Activated T-helper 1 cell treated with Interleukin-2 at 50 U/mL for 16 hours (primary cell): Measurements from ENCODE around the gene BTBD9.

Experiments
- DNase-seq: peaks from one replicate; pipeline ENCODE4 v3.0.0-alpha.2; 2020; ENCODE audit warnings: low read depth

The BTBD9 gene

GRCh38 chr6:38234934-38235682 is 404.6 kb downstream of the BTBD9 start:
- no peak for DNase-seq

- no peak for DNase-seq
Measured at GRCh38 chr6:38234141-38234540, 405.6 kb downstream of the BTBD9 start.

GRCh38 chr6:38233161-38233791 is 406.5 kb downstream of the BTBD9 start:
- DNase-seq = no peak

GRCh38 chr6:38225766-38226165 is 414.0 kb downstream of the BTBD9 start:
- DNase-seq = no peak

- no peak for DNase-seq
Measured at GRCh38 chr6:38221251-38221650, 418.5 kb downstream of the BTBD9 start.

GRCh38 chr6:38220069-38220723 is 419.5 kb downstream of the BTBD9 start:
- no peak for DNase-seq

GRCh38 chr6:38218235-38218634 is 421.5 kb downstream of the BTBD9 start:
- DNase-seq = no peak

GRCh38 chr6:38216451-38216850 is 423.3 kb downstream of the BTBD9 start:
- DNase-seq = no peak

- no peak for DNase-seq
Measured at GRCh38 chr6:38215651-38216311, 423.9 kb downstream of the BTBD9 start.

- DNase-seq = no peak
Measured at GRCh38 chr6:38215225-38215624, 424.5 kb downstream of the BTBD9 start.

- no peak for DNase-seq
Measured at GRCh38 chr6:38214159-38214558, 425.6 kb downstream of the BTBD9 start.

- no peak for DNase-seq
Measured at GRCh38 chr6:38213251-38213658, 426.5 kb downstream of the BTBD9 start.

GRCh38 chr6:38212579-38212978 is 427.1 kb downstream of the BTBD9 start:
- no peak for DNase-seq

- DNase-seq = no peak
Measured at GRCh38 chr6:38212116-38212515, 427.6 kb downstream of the BTBD9 start.

- DNase-seq = no peak
Measured at GRCh38 chr6:38209371-38210260, 430.1 kb downstream of the BTBD9 start.

GRCh38 chr6:38208028-38208427 is 431.7 kb downstream of the BTBD9 start:
- no peak for DNase-seq

GRCh38 chr6:38207375-38207774 is 432.4 kb downstream of the BTBD9 start:
- DNase-seq = no peak

GRCh38 chr6:38198219-38198618 is 441.5 kb downstream of the BTBD9 start:
- no peak for DNase-seq

GRCh38 chr6:38195113-38195635 is 444.6 kb downstream of the BTBD9 start:
- DNase-seq = no peak

- no peak for DNase-seq
Measured at GRCh38 chr6:38194589-38194988, 445.1 kb downstream of the BTBD9 start.

- no peak for DNase-seq
Measured at GRCh38 chr6:38194282-38194572, 445.5 kb downstream of the BTBD9 start.
